Measurements from ENCODE around the gene LARGE1. TPM values are rescaled to one million over a fixed set of nuclear protein-coding genes. Genes with fewer than 3 reads are reported as not detected.

LARGE1 gene
- total RNA-seq, 1 donor from 2014 or later: 27.4 TPM

DNA sequence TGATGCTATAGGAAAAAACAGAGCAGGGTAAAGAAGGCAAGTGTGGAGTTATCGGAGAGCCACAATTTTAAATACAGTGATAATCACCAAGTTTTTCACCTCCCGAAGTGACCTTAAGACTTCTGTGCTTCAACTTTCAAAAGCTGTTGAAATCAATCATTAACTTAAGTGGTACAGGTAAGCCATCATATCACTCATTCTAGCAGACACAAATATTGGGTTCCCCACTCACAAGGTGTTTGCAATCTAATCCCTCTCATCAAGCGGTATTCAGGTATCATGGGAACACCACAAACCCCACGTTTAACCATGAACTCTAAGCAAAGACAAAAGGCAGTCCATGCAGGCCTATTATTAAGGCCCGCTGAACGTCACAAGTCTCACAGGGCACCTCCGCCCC lies 26.8 kb downstream of the LARGE1 start:
- H3K4me1 ChIP-seq: no peaks in the 10 kb centered on the region
- TF ChIP-seq, protein P1, sequence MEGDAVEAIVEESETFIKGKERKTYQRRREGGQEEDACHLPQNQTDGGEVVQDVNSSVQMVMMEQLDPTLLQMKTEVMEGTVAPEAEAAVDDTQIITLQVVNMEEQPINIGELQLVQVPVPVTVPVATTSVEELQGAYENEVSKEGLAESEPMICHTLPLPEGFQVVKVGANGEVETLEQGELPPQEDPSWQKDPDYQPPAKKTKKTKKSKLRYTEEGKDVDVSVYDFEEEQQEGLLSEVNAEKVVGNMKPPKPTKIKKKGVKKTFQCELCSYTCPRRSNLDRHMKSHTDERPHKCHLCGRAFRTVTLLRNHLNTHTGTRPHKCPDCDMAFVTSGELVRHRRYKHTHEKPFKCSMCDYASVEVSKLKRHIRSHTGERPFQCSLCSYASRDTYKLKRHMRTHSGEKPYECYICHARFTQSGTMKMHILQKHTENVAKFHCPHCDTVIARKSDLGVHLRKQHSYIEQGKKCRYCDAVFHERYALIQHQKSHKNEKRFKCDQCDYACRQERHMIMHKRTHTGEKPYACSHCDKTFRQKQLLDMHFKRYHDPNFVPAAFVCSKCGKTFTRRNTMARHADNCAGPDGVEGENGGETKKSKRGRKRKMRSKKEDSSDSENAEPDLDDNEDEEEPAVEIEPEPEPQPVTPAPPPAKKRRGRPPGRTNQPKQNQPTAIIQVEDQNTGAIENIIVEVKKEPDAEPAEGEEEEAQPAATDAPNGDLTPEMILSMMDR (IDR thresholded peaks at IDR 0.05): no peak
- ATAC-seq (peak in 1 of 2 donors; percentile 72), DNase-seq (no peak)
- no peaks in the 10 kb centered on the region for H3K36me3 ChIP-seq
- no peaks in the 10 kb centered on the region for H3K27me3 ChIP-seq (ENCODE audit: low read depth)
- H3K27ac ChIP-seq: no peak overlapping the region
- no peaks in the 10 kb centered on the region for H3K9me3 ChIP-seq
- H3K4me3 ChIP-seq: no peak overlapping the region
- intact Hi-C loops (cut with DNase I): no loop called here

DNA sequence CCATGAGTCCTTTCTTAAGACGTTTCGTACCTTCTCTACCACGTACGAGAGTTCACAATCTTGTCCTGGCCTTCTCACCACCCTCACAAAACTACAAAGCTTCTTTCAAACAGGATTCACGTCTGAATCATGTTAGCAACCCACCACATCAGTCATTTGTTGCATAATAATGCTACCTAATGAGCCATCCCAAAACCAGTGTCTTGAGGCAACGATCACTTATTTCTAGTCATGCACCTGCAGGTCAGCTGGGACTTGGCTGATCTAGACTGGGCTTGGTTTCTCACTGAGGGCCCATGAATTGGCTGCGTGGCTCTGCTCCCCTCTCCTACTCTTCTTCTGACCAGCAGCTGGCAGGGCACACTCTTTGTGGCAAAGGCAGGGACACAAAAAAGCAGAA lies 28.3 kb downstream of the LARGE1 start:
- Histone ChIP-seq H3K27me3 (ENCODE audit: low read depth) (no peaks in the 10 kb centered on the region), H3K27ac (no peak overlapping the region), H3K4me1 (no peaks in the 10 kb centered on the region), H3K4me3 (no peak overlapping the region), H3K36me3 (no peaks in the 10 kb centered on the region), H3K9me3 (no peaks in the 10 kb centered on the region)
- DNase-seq: no peak
- no peak for ATAC-seq
- intact Hi-C loops (cut with DNase I): no loop called here
- TF ChIP-seq, protein P1 (IDR thresholded peaks at IDR 0.05): no peak

DNA sequence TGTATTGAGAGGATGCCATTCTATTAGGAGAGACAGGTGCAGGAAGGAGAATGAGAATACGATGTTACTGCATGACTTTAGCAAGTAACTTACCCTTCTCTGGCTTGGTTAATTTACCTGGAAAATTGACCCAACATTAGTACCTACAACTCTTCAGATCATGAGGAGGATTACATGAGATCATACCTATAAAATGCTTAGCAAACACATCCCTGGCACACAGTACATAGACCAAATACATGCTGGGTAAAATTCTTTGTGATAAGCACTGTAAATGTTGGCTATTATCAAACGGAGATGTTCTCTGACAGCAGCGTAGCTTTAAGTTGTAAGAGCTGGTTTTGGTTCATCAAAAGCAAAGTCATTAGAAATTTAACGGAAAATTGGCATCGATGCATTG lies 28.8 kb downstream of the LARGE1 start:
- no peaks in the 10 kb centered on the region for H3K36me3 ChIP-seq
- intact Hi-C loops (cut with DNase I): no loop called here
- no peak overlapping the region for H3K27ac ChIP-seq
- ATAC-seq (no peak), DNase-seq (no peak)
- H3K27me3 ChIP-seq (ENCODE audit: low read depth): no peaks in the 10 kb centered on the region
- no peak overlapping the region for H3K4me3 ChIP-seq
- H3K9me3 ChIP-seq: no peaks in the 10 kb centered on the region
- no peaks in the 10 kb centered on the region for H3K4me1 ChIP-seq
- TF ChIP-seq, protein P1 (IDR thresholded peaks at IDR 0.05): no peak

DNA sequence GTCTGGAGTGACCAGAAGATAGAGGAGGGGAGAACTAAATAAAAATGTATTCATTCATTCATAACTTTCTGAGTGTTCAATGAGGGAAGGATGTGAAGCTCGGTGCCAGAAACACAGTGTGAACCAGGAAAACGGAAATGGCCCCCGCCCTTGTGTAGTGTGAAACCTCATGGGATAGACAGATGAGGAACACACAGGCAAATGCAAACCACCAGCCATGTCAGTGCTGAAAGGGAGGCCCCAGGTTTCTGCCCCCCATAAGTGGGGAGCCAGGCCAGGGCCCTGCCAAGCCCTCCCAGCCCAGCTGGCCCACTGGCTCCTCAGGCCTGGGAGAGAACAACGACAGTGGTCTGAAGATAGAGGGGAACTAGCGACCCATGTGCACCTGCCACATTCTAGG lies 30.5 kb downstream of the LARGE1 start:
- Histone ChIP-seq H3K4me3 (no peak overlapping the region), H3K9me3 (no peaks in the 10 kb centered on the region), H3K4me1 (no peaks in the 10 kb centered on the region), H3K27ac (no peak overlapping the region), H3K27me3 (ENCODE audit: low read depth) (no peaks in the 10 kb centered on the region), H3K36me3 (no peaks in the 10 kb centered on the region)
- TF ChIP-seq, protein P1 (IDR thresholded peaks at IDR 0.05): no peak
- ATAC-seq (no peak), DNase-seq (no peak)
- intact Hi-C loops (cut with DNase I): no loop called here

DNA sequence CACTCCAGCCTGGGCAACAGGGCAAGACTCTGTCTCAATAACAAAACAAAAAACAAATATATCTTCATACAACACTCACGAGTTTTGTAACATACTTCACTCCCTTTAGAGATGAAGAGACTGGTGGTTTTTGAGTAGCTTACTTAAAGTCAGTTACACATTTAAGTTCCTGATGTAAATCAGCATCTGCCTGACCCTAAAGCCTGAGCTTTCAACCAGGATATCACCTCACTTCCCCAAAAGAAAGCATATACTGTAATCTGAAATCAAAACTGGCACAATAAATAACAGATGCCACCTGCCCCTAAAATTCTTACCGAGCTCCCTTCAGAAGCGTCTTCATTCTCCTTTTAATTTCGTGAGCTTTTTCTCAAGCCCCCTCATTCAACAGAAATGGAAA lies 31.5 kb downstream of the LARGE1 start:
- Histone ChIP-seq H3K9me3 (no peaks in the 10 kb centered on the region), H3K36me3 (no peaks in the 10 kb centered on the region), H3K27ac (no peak overlapping the region), H3K27me3 (ENCODE audit: low read depth) (no peaks in the 10 kb centered on the region), H3K4me1 (no peaks in the 10 kb centered on the region), H3K4me3 (no peak overlapping the region)
- intact Hi-C loops (cut with DNase I): no loop called here
- ATAC-seq (no peak), DNase-seq (no peak)
- TF ChIP-seq, protein P1 (IDR thresholded peaks at IDR 0.05): no peak

DNA sequence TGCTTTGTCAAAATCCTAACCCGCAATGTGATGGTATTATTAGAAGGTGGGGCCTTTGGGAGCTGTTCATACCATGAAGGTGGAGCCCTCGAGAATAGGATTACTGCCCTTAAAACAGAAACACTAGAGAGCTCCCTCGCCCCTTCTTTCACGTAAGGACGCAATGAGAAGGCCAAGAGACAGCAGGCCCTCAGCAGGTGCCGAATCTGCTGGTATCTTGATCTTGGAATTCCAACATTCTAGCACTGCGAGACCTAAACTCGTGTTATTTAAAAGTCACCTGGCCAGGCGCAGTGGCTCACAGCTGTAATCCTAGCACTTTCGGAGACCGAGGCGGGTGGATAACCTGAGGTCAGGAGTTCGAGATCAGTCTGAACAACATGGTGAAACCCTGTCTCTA lies 33.1 kb downstream of the LARGE1 start:
- H3K9me3 ChIP-seq: no peaks in the 10 kb centered on the region
- no peaks in the 10 kb centered on the region for H3K36me3 ChIP-seq
- H3K27me3 ChIP-seq (ENCODE audit: low read depth): no peaks in the 10 kb centered on the region
- intact Hi-C loops (cut with DNase I): no loop called here
- DNase-seq (no peak), ATAC-seq (no peak)
- no peak overlapping the region for H3K27ac ChIP-seq
- no peaks in the 10 kb centered on the region for H3K4me1 ChIP-seq
- TF ChIP-seq, protein P1 (IDR thresholded peaks at IDR 0.05): no peak
- H3K4me3 ChIP-seq: no peak overlapping the region

Data from lower lobe of right lung (tissue), 2 donors.